GOT3 (cell line): ENCODE measurements around the gene SIRT2.

ENCODE experiments used
- DNase-seq: peaks from one replicate; lab custom pipeline; 2025; ENCODE audit warnings: mixed read lengths; lab: John Stamatoyannopoulos, UW

SIRT2 gene

DNA sequence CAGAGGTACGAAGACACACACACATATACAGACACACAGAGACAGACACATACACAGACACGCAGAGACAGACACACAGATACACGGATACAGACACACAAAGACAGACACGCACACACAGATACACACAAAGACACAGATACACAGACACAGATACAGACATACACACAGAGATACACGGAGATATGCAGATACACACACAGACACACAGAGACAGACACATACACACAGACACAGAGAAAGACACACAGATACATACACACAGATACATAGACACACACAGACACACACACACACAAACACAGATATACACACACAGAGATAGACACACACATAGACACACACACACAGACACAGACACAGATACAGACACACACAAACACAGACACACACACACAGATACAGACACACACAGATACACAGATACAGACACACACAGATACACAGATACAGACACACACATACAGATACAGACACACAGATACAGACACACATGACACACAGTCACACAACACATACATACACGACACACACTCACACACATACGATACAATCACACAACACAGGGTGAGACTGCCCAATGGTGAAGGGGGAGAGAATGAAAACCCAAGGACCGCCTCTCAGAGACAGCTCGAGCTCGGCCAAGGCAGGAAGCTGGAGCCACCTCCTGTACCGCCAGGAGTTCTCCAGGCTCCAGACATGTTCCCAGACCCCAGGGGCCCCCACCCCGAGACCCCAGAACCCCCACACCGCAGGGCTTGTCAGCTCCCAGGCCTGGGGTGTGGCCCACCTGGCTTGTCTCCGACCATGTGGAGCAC, 21.4 kb upstream of the SIRT2 start:
- DNase-seq, result no peak

DNA sequence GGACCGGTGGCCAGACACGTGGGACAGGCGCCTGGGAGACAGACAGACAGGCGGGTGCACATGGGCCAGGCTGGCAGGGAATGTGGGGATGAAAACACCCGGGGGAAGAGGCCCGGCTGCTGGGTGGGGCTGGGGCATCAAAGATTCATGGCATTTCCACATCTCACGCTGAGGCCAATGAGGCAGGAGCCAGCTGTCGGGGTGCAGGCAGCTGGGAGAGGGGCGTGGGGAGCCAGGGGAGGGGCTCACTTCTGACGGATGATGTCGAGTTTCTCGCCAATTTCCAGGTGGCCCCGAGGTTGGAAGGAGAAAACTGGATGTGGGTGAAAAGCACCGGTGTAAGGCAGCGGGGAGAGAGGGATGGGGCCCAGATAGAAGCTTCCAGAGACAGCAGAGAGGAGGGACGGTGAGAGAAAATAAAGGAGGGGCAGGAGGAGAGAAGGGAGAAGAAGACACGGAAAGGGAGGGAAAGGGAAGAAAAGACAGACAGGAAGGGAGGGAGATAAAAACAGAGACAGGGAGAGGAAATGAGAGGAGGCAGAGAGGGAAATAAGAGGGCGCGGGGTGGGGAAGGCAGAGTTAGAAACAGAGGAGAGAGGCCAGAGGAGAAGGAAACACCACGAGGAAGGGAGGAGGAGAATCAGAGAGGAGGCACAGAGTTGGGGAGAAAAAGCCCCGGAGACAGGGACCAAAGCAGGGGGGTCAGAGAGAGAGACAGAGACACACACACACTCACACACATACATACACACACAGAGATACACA, 20.6 kb upstream of the SIRT2 start:
- DNase-seq, result no peak

- no peak for DNase-seq
Observed at GRCh38 chr19:38918526-38918925, 19.1 kb upstream of the SIRT2 start.

DNA sequence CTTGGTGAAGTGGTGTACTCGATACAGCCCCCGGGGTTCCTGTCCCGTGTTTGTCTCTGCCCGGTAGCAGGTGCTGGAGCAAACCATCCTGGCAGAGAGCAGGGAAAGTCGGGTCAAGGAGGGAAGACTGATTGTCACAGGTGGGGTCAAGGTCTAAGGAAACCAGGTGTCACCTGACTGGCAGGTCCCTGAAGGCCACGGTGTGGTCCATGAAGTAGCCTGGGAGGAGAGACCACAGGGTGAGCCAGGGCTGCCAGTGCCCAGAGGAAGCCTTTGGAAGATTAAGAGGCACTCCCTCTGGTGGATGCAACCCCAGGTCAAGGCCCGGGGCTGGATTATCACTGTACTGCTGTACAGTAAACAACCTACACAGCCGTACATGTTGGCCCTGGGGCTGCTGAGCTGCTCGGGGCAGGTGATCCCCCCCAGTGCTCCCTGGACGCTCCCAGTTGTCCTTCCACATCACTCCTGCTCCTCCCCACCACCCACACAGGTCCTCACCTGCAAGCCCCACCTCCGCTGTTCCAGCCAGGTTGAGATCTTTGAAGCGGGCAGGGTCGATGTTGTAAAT, 18.6 kb upstream of the SIRT2 start:
- DNase-seq, result no peak

GRCh38 chr19:38917516-38917915, 18.1 kb upstream of the SIRT2 start:
- DNase-seq, result no peak

DNA sequence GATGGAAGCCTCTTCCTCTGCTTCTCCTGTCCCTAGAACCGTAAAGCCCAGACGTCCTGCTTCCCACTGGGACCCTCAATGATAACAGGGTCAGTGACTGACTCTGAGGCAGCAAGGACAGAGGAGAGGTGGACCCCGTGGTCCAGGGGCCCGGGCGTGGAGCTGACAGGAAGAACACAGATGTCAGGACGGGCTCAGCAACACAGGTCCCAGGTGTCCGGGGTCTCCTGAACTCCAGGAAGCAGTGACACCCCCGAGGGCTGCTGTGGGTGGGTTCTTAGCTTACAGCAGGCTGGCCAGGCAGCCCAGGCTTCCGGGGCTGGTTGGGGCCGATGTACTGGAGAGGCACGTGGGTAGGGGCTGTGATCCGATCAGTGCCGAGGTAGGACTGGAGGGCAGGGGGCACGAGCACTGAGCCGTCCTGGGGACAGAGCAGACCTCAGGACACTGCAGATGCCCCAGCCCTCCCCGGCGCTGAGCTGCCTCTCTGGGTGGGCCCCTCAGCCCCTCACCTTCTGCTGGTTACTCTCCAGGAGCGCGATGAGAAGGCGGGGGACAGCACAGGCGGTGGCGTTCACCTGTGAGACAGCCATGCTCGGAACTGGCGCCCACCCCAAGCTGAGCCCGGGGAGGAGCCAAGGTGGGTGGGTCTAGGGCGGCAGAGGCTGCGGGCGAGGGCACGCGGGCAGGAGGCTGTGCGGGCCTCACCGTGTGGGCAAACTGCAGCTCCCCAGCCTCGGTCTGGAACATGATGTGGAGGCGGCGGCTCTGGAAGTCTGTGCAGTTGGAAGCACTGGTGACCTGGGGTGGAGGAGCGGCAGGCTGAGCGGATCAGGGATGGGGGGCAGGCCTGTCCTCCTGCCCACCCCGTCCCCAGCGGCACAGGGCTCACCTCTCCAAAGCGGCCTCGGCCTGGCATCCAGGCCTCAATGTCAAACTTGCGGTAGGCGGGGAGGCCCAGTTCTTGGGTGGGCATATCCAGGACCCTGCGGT, 16.2 kb upstream of the SIRT2 start:
- DNase-seq, result no peak

DNA sequence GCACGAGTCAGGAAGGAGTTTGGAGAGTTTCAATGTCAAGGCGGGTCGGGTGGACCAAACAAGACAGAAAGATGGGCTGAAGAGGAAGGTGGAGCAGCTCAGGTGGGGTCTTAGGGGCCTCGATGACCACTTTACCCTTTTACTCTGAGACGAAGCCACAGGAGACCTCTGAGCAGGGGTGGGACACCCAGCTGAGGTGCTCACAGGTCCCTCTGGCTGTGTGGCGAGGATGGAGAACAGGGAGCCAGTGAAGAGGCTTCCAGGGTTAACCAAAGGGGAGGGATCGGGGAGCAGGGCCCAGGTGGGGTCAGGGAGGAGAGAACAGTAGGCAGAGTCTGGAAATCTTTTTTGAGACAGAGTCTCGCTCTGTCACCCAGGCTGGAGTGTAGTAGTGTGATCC, 14.5 kb upstream of the SIRT2 start:
- no peak for DNase-seq

DNA sequence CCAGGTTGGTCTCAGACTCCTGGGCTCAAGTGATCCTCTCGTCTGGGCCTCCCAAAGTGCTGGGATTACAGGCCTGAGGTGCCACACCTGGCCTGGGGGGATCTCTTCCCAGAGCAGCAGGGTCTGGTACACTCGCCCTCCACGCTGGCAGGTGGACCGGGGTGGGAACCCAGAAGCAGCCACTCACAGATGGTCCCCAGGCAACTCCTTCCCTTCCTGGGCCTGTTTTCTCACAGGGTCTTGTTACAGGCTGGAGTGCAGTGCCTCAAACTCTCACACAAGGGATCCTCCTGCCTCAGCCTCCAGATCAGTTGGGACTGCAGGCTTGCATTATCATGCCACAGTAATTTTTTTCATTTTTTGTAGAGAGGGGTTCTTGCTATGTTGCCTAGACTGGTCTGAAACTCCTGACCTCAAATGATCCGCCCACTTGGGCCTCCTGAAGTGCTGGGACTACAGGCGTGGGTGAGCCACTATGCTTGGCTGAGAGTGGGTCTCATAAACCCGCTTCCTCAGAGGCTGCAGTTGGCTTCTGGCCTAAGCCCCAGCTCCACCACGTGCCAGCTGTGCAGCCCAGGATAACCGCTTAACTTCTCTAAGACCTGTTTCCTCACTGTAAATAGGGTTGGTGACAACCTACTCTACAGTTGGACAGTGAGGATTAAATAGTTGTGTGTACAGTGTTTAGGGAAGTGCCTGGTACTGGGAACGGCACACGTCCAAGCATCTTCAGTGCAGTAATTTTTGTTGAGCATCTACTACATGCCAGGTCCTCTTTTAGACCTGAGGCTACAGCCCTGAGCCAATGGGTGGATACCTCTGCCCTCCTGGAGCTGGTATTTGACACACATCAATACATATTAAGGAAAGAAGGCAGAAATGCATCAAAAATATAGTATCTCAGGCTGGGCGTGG, 13.4 kb upstream of the SIRT2 start:
- no peak for DNase-seq

GRCh38 chr19:38911388-38912001, 12.1 kb upstream of the SIRT2 start:
- DNase-seq, result no peak

DNA sequence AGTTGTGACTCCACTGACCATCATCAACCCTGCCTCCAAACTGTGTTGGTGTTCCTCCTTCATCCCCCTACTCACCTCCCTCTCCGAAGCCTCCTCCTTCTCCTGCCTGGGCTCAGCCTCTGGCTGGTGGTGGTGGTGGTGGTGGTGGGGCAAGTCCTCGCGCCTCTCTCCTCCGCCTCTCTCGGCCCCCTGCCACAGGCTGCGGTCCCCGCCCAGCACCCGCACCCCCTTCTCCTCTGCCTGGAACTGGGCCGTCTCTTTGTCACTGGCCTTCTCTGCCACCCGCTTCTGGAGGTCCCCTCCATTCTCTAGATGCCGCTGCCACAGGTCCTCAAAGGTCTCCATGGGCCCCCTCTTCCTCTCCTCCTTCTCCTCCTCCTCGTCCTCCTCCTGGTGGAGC, 11.1 kb upstream of the SIRT2 start:
- no peak for DNase-seq

GRCh38 chr19:38908911-38909310, 9.5 kb upstream of the SIRT2 start:
- DNase-seq, result no peak

DNA sequence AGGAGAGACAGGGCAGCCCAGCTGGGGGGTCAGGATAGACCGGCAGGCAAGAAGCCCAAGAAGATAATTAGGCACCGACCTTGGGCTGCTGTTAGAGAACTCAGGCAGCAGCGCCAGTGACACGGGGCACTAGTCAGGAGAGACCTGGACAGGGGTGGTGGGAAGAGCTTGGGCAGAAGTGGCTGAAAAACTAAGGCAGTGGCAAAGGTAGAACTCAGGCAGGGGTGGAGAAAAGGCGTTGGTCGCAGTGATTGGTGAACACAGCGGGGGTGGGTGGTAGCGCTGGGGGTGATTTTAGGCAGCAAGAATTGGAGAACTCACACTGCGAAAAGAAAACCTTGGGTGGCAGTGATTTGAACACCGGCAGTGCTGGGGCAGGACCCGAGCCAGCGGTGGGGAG, 8.3 kb upstream of the SIRT2 start:
- DNase-seq, result no peak

GRCh38 chr19:38907227-38907626, 7.8 kb upstream of the SIRT2 start:
- no peak for DNase-seq

GRCh38 chr19:38905620-38906019, 6.2 kb upstream of the SIRT2 start:
- DNase-seq, result no peak

- no peak for DNase-seq
Observed at GRCh38 chr19:38904581-38905539, 5.4 kb upstream of the SIRT2 start.

DNA sequence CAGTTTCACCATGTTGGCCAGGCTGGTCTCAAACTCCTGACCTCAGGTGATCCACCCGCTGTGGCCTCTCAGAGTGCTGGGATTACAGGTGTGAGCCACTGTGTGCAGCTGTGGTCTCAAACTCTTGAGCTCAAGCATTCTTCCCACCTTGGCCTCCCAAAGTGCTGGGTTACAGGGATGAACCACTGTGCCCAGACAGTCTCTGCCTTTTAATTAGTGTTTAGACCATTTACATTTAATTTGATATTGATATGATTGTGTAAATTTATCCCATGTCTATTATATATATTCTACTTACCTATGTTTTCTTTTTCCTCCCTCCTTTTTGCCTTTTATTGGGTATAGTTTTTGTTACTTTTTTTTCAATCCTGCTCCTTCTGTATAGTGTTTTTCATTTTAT, 2.3 kb upstream of the SIRT2 start:
- no peak for DNase-seq

- no peak for DNase-seq
Observed at GRCh38 chr19:38900743-38901190, 1.3 kb upstream of the SIRT2 start.

GRCh38 chr19:38900202-38900629, 798 bp upstream of the SIRT2 start:
- DNase-seq, result no peak
